ENCODE data around the gene ITGAL. TPM values are rescaled to one million over a fixed set of nuclear protein-coding genes. Genes with fewer than 3 reads are reported as not detected.
A peak's percentile ranks its signal among the peaks of the same experiment; 100 is the strongest.

ITGAL gene
- total and polyA plus RNA-seq, 11 donors: 0.25 to 29.5 (median 1.6) TPM

DNA sequence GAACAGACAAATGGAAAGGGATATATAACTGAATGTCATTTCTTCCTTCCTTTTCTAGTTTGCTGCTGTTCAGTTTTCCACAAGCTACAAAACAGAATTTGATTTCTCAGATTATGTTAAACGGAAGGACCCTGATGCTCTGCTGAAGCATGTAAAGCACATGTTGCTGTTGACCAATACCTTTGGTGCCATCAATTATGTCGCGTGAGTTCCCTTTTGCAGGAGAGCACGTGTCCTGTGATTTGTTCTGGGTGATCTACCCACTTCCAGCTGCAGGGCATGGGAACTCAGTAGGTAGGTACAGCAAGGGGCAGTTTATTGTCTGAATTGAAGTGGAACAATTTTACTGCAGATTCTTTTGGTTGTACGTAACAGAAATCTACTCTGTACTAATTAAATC, 8.8 kb downstream of the ITGAL start:
- no peak overlapping the region for H3K4me3 ChIP-seq
- no peak overlapping the region for H3K27ac ChIP-seq
- WGBS, 4 donors: 83 to 89% (median 85%) methylated on average over 5 of the region's 5 CpGs
- ATAC-seq: no peak
- intact Hi-C loops (cut with DNase I): no loop called here
- H3K27me3 ChIP-seq: peaks cover 0 to 10% (median 0%) of the 10 kb centered on the region in 9 donors
- H3K9me3 ChIP-seq: no peaks in the 10 kb centered on the region
- TF ChIP-seq, protein P1, sequence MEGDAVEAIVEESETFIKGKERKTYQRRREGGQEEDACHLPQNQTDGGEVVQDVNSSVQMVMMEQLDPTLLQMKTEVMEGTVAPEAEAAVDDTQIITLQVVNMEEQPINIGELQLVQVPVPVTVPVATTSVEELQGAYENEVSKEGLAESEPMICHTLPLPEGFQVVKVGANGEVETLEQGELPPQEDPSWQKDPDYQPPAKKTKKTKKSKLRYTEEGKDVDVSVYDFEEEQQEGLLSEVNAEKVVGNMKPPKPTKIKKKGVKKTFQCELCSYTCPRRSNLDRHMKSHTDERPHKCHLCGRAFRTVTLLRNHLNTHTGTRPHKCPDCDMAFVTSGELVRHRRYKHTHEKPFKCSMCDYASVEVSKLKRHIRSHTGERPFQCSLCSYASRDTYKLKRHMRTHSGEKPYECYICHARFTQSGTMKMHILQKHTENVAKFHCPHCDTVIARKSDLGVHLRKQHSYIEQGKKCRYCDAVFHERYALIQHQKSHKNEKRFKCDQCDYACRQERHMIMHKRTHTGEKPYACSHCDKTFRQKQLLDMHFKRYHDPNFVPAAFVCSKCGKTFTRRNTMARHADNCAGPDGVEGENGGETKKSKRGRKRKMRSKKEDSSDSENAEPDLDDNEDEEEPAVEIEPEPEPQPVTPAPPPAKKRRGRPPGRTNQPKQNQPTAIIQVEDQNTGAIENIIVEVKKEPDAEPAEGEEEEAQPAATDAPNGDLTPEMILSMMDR (IDR thresholded peaks at IDR 0.05): no peak
- TF ChIP-seq POLR2A (IDR thresholded peaks at IDR 0.05): no peak
- peaks cover 0 to 59% (median 0%) of the 10 kb centered on the region in 9 donors for H3K36me3 ChIP-seq
- no peak for DNase-seq
- peaks cover 0 to 15% (median 0%) of the 10 kb centered on the region in 12 donors for H3K4me1 ChIP-seq

DNA sequence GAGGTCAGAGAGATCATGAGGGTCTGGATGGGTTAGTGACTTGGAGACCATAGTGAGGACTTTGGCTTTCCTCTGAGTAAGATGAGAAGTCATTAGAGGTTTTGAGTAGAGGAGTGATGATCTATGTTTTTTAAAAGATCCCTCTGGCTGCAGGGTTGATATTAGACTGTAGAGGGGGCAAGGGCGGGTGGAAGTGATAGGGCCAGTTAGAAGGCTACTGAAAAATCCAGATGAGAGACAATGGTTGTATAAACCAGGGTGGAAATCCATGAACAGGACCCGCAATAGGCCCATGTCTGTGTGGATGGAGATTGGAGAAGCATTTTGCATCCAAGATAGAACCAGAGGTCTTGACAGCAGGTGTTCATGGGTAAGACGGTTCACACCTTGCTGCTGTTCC, 9.8 kb downstream of the ITGAL start:
- Histone ChIP-seq H3K36me3 (peaks cover 0 to 67% (median 0%) of the 10 kb centered on the region in 9 donors), H3K27me3 (peaks cover 0 to 7% (median 0%) of the 10 kb centered on the region in 9 donors), H3K4me1 (peaks cover 0 to 15% (median 0%) of the 10 kb centered on the region in 12 donors), H3K27ac (no peak overlapping the region), H3K4me3 (no peak overlapping the region), H3K9me3 (no peaks in the 10 kb centered on the region)
- TF ChIP-seq, protein P1 (IDR thresholded peaks at IDR 0.05): peak in 1 of 12 donors; percentile 9
- no peak for TF ChIP-seq POLR2A (IDR thresholded peaks at IDR 0.05)
- intact Hi-C loops (cut with DNase I): no loop called here
- DNase-seq (no peak), ATAC-seq (no peak)
- 82 to 90% (median 84%) methylated on average over 3 of the region's 3 CpGs for WGBS, 4 donors

DNA sequence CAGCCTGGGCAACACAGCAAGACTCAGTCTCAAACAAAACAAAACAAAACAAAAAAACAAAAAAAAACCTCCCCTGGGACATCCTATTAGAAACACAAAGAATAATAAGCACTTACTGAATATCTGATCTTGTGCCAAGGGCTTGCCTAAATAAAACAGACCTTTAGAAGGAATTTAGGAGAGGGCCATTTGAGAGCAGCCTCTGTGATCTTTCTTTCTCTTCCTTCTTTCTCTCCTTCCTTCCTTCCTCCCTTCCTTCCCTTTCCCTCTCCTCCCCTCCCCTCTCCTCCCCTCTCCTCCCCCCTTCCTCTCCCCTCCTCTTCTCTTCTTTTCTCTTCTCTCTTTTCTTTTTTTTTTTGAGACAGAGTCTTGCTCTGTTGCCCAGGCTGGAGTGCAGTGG, 12.3 kb downstream of the ITGAL start:
- Histone ChIP-seq H3K9me3 (no peaks in the 10 kb centered on the region), H3K36me3 (peaks cover 0 to 87% (median 0%) of the 10 kb centered on the region in 9 donors)
- intact Hi-C loops (cut with DNase I): no loop called here

DNA sequence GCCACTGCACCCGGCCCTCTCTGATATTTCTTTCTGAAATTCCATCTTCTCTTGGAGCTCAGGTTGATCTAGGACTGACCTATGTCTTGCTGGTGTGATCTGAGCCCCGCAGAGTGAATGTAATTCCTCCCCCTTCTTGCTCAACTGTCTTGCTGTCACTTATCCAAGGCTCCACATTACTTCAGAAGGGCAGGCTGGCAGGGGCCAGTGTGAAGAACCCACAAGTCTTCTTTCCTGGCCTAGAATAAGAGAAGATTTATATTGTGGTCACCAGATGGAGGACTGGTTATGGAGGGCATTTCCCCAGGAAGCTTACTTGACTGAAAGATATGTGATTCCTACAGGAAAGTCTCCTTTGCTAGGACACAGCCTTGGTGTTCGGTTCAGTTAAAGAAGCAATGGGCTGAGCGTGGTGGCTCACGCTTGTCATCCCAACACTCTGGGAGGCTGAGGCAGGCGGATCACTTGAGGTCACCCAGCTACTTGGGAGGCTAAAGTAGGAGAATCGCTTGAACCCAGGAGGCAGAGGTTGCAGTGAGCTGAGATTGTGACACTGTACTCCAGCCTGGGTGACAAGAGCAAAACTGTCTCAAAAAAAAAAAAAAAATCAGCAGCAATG, 13.4 kb downstream of the ITGAL start:
- ATAC-seq (no peak), DNase-seq (no peak)
- peaks cover 0 to 87% (median 0%) of the 10 kb centered on the region in 9 donors for H3K36me3 ChIP-seq

More for the DNA sequence above, 12.3 kb downstream of the ITGAL start:
- TF ChIP-seq POLR2A (IDR thresholded peaks at IDR 0.05): no peak
- TF ChIP-seq, protein P1 (IDR thresholded peaks at IDR 0.05): no peak
- Histone ChIP-seq H3K27me3 (no peaks in the 10 kb centered on the region), H3K4me3 (no peak overlapping the region), H3K27ac (no peak overlapping the region), H3K4me1 (peaks cover 0 to 19% (median 0%) of the 10 kb centered on the region in 12 donors)
- DNase-seq (no peak), ATAC-seq (no peak)

More for the DNA sequence above, 13.4 kb downstream of the ITGAL start:
- no peak for TF ChIP-seq POLR2A (IDR thresholded peaks at IDR 0.05)
- TF ChIP-seq, protein P1 (IDR thresholded peaks at IDR 0.05): no peak
- Histone ChIP-seq H3K27ac (no peak overlapping the region), H3K4me3 (no peak overlapping the region), H3K4me1 (peaks cover 0 to 14% (median 0%) of the 10 kb centered on the region in 12 donors), H3K9me3 (no peaks in the 10 kb centered on the region), H3K27me3 (no peaks in the 10 kb centered on the region)
- intact Hi-C loops (cut with DNase I): no loop called here
- WGBS, 4 donors: 75 to 94% (median 87%) methylated on average over 7 of the region's 7 CpGs

Measured in heart left ventricle (tissue), 16 donors.